ENCODE results near the gene SHFL.

- TF ChIP-seq, protein P1, sequence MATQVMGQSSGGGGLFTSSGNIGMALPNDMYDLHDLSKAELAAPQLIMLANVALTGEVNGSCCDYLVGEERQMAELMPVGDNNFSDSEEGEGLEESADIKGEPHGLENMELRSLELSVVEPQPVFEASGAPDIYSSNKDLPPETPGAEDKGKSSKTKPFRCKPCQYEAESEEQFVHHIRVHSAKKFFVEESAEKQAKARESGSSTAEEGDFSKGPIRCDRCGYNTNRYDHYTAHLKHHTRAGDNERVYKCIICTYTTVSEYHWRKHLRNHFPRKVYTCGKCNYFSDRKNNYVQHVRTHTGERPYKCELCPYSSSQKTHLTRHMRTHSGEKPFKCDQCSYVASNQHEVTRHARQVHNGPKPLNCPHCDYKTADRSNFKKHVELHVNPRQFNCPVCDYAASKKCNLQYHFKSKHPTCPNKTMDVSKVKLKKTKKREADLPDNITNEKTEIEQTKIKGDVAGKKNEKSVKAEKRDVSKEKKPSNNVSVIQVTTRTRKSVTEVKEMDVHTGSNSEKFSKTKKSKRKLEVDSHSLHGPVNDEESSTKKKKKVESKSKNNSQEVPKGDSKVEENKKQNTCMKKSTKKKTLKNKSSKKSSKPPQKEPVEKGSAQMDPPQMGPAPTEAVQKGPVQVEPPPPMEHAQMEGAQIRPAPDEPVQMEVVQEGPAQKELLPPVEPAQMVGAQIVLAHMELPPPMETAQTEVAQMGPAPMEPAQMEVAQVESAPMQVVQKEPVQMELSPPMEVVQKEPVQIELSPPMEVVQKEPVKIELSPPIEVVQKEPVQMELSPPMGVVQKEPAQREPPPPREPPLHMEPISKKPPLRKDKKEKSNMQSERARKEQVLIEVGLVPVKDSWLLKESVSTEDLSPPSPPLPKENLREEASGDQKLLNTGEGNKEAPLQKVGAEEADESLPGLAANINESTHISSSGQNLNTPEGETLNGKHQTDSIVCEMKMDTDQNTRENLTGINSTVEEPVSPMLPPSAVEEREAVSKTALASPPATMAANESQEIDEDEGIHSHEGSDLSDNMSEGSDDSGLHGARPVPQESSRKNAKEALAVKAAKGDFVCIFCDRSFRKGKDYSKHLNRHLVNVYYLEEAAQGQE (IDR thresholded peaks at IDR 0.05; ENCODE audit: borderline replicate concordance), result no peak
- TF ChIP-seq EZH2 (IDR thresholded peaks at IDR 0.05; ENCODE audit: borderline replicate concordance, insufficient read depth, low read length, poor library complexity, severe bottlenecking) (no peak), TAF1 (IDR thresholded peaks at IDR 0.05; ENCODE audit: low read depth) (no peak), CTCF (IDR thresholded peaks at IDR 0.05; ENCODE audit: poor library complexity, severe bottlenecking) (no peak), RAD21 (conservative IDR thresholded peaks at IDR 0.05) (no peak)
Observed at GRCh38 chr19:10112037-10112761, 26.1 kb downstream of the SHFL start.

All from neural cell (in vitro differentiated cells).